Activated CD8-positive, alpha-beta T cell treated with anti-CD3 and anti-CD28 coated beads for 36 hours (primary cell): Measurements from ENCODE around the gene CHTOP. TPM values are rescaled to one million over a fixed set of nuclear protein-coding genes. Genes with fewer than 3 reads are reported as not detected.

Experiments
- ATAC-seq: fragments of 200-7000 bp; cut with Tn5 transposase; one replicate; pipeline ENCODE4 v1.10.0; 2021; ENCODE audit warnings: mild to moderate bottlenecking, moderate library complexity
- CTCF ChIA-PET: fragments of 350-600 bp; sonication (Branson Sonifier 250); formaldehyde crosslinking; loops from one replicate; lab custom pipeline; 2021; ENCODE audit warnings: antibody characterized with exemption; lab: Charles Lee
- POLR2A ChIA-PET: fragments of 350-600 bp; sonication (Branson Sonifier 250); formaldehyde crosslinking; loops from one replicate; lab custom pipeline; 2021; ENCODE audit warnings: antibody characterized with exemption; lab: Charles Lee
- DNase-seq: peaks from one replicate; pipeline ENCODE4 v3.0.0-alpha.2; 2020
- H3K27ac Mint-ChIP-seq: one replicate; pipeline ENCODE4 v1.8.0; 2021; ENCODE audit warnings: mild to moderate bottlenecking, mixed read lengths
- H3K27me3 Mint-ChIP-seq: one replicate; pipeline ENCODE4 v1.8.0; 2021; ENCODE audit warnings: mixed read lengths
- H3K36me3 Mint-ChIP-seq: one replicate; pipeline ENCODE4 v1.8.0; 2021; ENCODE audit warnings: low read depth, mixed read lengths
- H3K4me1 Mint-ChIP-seq: one replicate; pipeline ENCODE4 v1.8.0; 2021; ENCODE audit warnings: low read depth, mixed read lengths
- H3K4me3 Mint-ChIP-seq: one replicate; pipeline ENCODE4 v1.8.0; 2021; ENCODE audit warnings: mild to moderate bottlenecking, moderate library complexity, mixed read lengths
- H3K9me3 Mint-ChIP-seq: one replicate; pipeline ENCODE4 v1.8.0; 2021; ENCODE audit warnings: mixed read lengths
- intact Hi-C: fragments of 100-400 bp; cut with micrococcal nuclease; formaldehyde crosslinking; loops from one replicate; pipeline ENCODE4 v1.10.0; 2022
- total RNA-seq, 2 experiments: library from RNA; stranded (reverse); gene quantifications; one replicate each; pipeline ENCODE4 v1.2.3, GENCODE V29; 2021
- TF ChIP-seq, protein P1 (sequence below): fragments of 200-600 bp; IDR thresholded peaks from one replicate; pipeline ENCODE4 v1.8.0; 2022; ENCODE audit warnings: antibody characterized with exemption, mild to moderate bottlenecking

Gene CHTOP
- total RNA-seq, 2 experiments from 2014 or later: 76.8 to 83.2 TPM

- ATAC-seq: no peak
- ChIA-PET POLR2A (no interaction called here), CTCF (no interaction called here)
- H3K4me3 Mint-ChIP-seq: no peak overlapping the region
- TF ChIP-seq, protein P1, sequence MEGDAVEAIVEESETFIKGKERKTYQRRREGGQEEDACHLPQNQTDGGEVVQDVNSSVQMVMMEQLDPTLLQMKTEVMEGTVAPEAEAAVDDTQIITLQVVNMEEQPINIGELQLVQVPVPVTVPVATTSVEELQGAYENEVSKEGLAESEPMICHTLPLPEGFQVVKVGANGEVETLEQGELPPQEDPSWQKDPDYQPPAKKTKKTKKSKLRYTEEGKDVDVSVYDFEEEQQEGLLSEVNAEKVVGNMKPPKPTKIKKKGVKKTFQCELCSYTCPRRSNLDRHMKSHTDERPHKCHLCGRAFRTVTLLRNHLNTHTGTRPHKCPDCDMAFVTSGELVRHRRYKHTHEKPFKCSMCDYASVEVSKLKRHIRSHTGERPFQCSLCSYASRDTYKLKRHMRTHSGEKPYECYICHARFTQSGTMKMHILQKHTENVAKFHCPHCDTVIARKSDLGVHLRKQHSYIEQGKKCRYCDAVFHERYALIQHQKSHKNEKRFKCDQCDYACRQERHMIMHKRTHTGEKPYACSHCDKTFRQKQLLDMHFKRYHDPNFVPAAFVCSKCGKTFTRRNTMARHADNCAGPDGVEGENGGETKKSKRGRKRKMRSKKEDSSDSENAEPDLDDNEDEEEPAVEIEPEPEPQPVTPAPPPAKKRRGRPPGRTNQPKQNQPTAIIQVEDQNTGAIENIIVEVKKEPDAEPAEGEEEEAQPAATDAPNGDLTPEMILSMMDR: no peak
- DNase-seq: no peak
- intact Hi-C loops: no loop called here
- no peak overlapping the region for H3K27ac Mint-ChIP-seq
- no peaks in the 10 kb centered on the region for H3K4me1 Mint-ChIP-seq
- H3K36me3 Mint-ChIP-seq: no peaks in the 10 kb centered on the region
- H3K9me3 Mint-ChIP-seq: no peaks in the 10 kb centered on the region
- no peaks in the 10 kb centered on the region for H3K27me3 Mint-ChIP-seq
Measured at GRCh38 chr1:153588482-153588881, 45.4 kb upstream of the CHTOP start.

- TF ChIP-seq, protein P1: no peak
- CTCF ChIA-PET: interaction anchor here (1.0 to 2.4 kb wide), 5 partner anchors 12 to 82 kb away, joined by 3 to 11 read pairs (median 5); no protein-coding TSS in a partner anchor
- no peak overlapping the region for H3K4me3 Mint-ChIP-seq
- POLR2A ChIA-PET: no interaction called here
- DNase-seq: no peak
- H3K36me3 Mint-ChIP-seq: no peaks in the 10 kb centered on the region
- intact Hi-C loops: no loop called here
- peaks cover 7% of the 10 kb centered on the region for H3K4me1 Mint-ChIP-seq
- no peaks in the 10 kb centered on the region for H3K27me3 Mint-ChIP-seq
- no peaks in the 10 kb centered on the region for H3K9me3 Mint-ChIP-seq
- H3K27ac Mint-ChIP-seq: no peak overlapping the region
- ATAC-seq: no peak
Measured at GRCh38 chr1:153592748-153593147, 41.1 kb upstream of the CHTOP start.

- intact Hi-C loops: no loop called here
- no peak overlapping the region for H3K4me3 Mint-ChIP-seq
- TF ChIP-seq, protein P1: no peak
- H3K27me3 Mint-ChIP-seq: no peaks in the 10 kb centered on the region
- H3K36me3 Mint-ChIP-seq: no peaks in the 10 kb centered on the region
- peaks cover 16% of the 10 kb centered on the region for H3K4me1 Mint-ChIP-seq
- ChIA-PET POLR2A (no interaction called here), CTCF (interaction anchor here (1.2 to 3.0 kb wide), 6 partner anchors 17 to 86 kb away, joined by 3 to 12 read pairs (median 4); no protein-coding TSS in a partner anchor)
- H3K9me3 Mint-ChIP-seq: no peaks in the 10 kb centered on the region
- no peak overlapping the region for H3K27ac Mint-ChIP-seq
- peak; percentile 45 for DNase-seq
- peak; percentile 85 for ATAC-seq
Measured at GRCh38 chr1:153597206-153597605, 36.7 kb upstream of the CHTOP start.

GRCh38 chr1:153598309-153599172 is 35.3 kb upstream of the CHTOP start:
- CTCF ChIA-PET: interaction anchor here (0.9 to 1.9 kb wide), 7 partner anchors 16 to 88 kb away, joined by 3 to 7 read pairs (median 4); partner anchors contain the start of genes CHTOP and S100A13
- TF ChIP-seq, protein P1: no peak
- Mint-ChIP-seq H3K4me3 (no peak overlapping the region), H3K27ac (peak overlapping the region; percentile 71), H3K9me3 (no peaks in the 10 kb centered on the region), H3K27me3 (no peaks in the 10 kb centered on the region), H3K4me1 (peaks cover 18% of the 10 kb centered on the region), H3K36me3 (no peaks in the 10 kb centered on the region)
- ATAC-seq (peak; percentile 92), DNase-seq (peak; percentile 48)
- POLR2A ChIA-PET: interaction anchor here (1.5 kb wide), 1 partner anchor 22 kb away, joined by 3 read pairs; no protein-coding TSS in a partner anchor
- intact Hi-C loops: no loop called here

GRCh38 chr1:153599847-153600246 is 34.0 kb upstream of the CHTOP start:
- H3K27me3 Mint-ChIP-seq: no peaks in the 10 kb centered on the region
- ATAC-seq (no peak), DNase-seq (no peak)
- no peaks in the 10 kb centered on the region for H3K9me3 Mint-ChIP-seq
- H3K4me3 Mint-ChIP-seq: no peak overlapping the region
- ChIA-PET POLR2A (no interaction called here), CTCF (interaction anchor here (1.1 to 1.9 kb wide), 2 partner anchors 19 to 89 kb away, joined by 3 to 6 read pairs; no protein-coding TSS in a partner anchor)
- no peaks in the 10 kb centered on the region for H3K36me3 Mint-ChIP-seq
- intact Hi-C loops: no loop called here
- H3K4me1 Mint-ChIP-seq: peaks cover 18% of the 10 kb centered on the region
- no peak overlapping the region for H3K27ac Mint-ChIP-seq
- TF ChIP-seq, protein P1: no peak
